Stomach (tissue), 9 donors: ENCODE results near the gene NELL1. TPM values are rescaled to one million over a fixed set of nuclear protein-coding genes. Genes with fewer than 3 reads are reported as not detected.

Source experiments
- DNase-seq, 2 donors: peaks; one replicate each; pipeline versions ENCODE4 v3.0.0 to v3.0.0-alpha.2; 2013 to 2019
- H3K27ac ChIP-seq, 5 donors: fragments of 200-600 bp in 4 of 5; sonication (generic) in 4 of 5; one replicate each; pipeline ENCODE4 v1.5.1; 2013 to 2019; ENCODE audit warnings: mild to moderate bottlenecking in 1 of 5, moderate library complexity in 1 of 5
- H3K27me3 ChIP-seq, 3 donors: fragments of 200-600 bp; sonication (generic); one replicate each; pipeline ENCODE4 v1.5.1; 2017 to 2019; ENCODE audit warnings: mixed run types in 1 of 3
- H3K36me3 ChIP-seq, 4 donors: fragments of 200-600 bp; sonication (generic); 1 replicate in 3 of 4; 2 replicates in 1 of 4; pipeline ENCODE4 v1.5.1; 2016 to 2019
- H3K4me1 ChIP-seq, 4 donors: fragments of 200-600 bp; sonication (generic); one replicate each; pipeline ENCODE4 v1.5.1; 2016 to 2019
- H3K4me3 ChIP-seq, 4 donors: fragments of 200-600 bp; sonication (generic) in 3 of 4; one replicate each; pipeline ENCODE4 v1.5.1; 2016 to 2019; ENCODE audit warnings: mild to moderate bottlenecking in 1 of 4
- H3K9me3 ChIP-seq, 4 donors: fragments of 200-600 bp; sonication (generic); one replicate each; pipeline ENCODE4 v1.5.1; 2016 to 2019
- CTCF ChIP-seq, 7 experiments: fragments of 450-650 bp in 4 of 7; fragments of 200-600 bp in 3 of 7; sonication (generic) in 3 of 7; IDR thresholded peaks; one replicate each; pipeline ENCODE4 v1.5.1; 2016 to 2019; ENCODE audit warnings: antibody characterized with exemption in 7 of 7, control low read depth in 2 of 7, mild to moderate bottlenecking in 1 of 7
- EP300 ChIP-seq: sonication (generic); formaldehyde crosslinking; IDR thresholded peaks from one replicate; pipeline ENCODE4 v1.6.1; 2017; ENCODE audit warnings: antibody characterized with exemption
- POLR2A ChIP-seq, 4 donors: fragments of 450-650 bp; IDR thresholded peaks; one replicate each; pipeline ENCODE4 v1.6.1; 2016; ENCODE audit warnings: antibody characterized with exemption in 4 of 4, control low read depth in 2 of 4, mild to moderate bottlenecking in 1 of 4, moderate library complexity in 1 of 4
- POLR2AphosphoS5 ChIP-seq, 3 donors: sonication (generic); formaldehyde crosslinking; IDR thresholded peaks; one replicate each; pipeline ENCODE4 v1.6.1; 2016; ENCODE audit warnings: antibody characterized with exemption in 3 of 3
- WGBS, 5 donors: extraction: QIAGEN DNeasy Blood & Tissue Kit in 3 of 5; methylation state at CpG; one replicate each; pipeline versions ENCODE4 v1.1.5 to v1.1.7; 2013 to 2018; 5-methylcytosine and 5-hydroxymethylcytosine counted together
- intact Hi-C: fragments of 100-400 bp; cut with DNase I; formaldehyde crosslinking; loops from one replicate; pipeline ENCODE4 v1.15.1; 2023; ENCODE audit warnings: low total_unique reads
- polyA plus RNA-seq, 3 donors: library from polyadenylated mRNA; stranded (reverse); fragments of 200-250 nt; gene quantifications; one replicate each; pipeline ENCODE4 v1.2.3, GENCODE V29; 2013
- total RNA-seq, 5 donors: library from RNA; depleted of rRNA; stranded (reverse); fragments of >200 nt; gene quantifications; one replicate each; pipeline versions ENCODE4 v1.1.0 to v1.2.3, GENCODE V29; 2014 to 2016
- donor health status: healthy with polysubstance abuse.
- donor health status: Bipolar disorder and iron deficiency.
- donor health status: healthy.

The NELL1 gene
- total and polyA plus RNA-seq, 8 donors, result 0.05 to 15.4 (median 2.7) TPM; not detected in 5

GRCh38 chr11:21018248-21018647 lies 348.9 kb downstream of the NELL1 start:
- H3K9me3 ChIP-seq, result peaks cover 0 to 3% (median under 1%) of the 10 kb centered on the region in 4 donors
- no peaks in the 10 kb centered on the region for H3K4me1 ChIP-seq
- H3K27ac ChIP-seq, result no peak overlapping the region
- H3K27me3 ChIP-seq, result no peaks in the 10 kb centered on the region
- H3K4me3 ChIP-seq, result no peak overlapping the region
- WGBS, 5 donors, result 46 to 55% (median 50%) methylated on average over 3 of the region's 3 CpGs
- TF ChIP-seq CTCF (IDR thresholded peaks at IDR 0.05) (no peak), POLR2AphosphoS5 (IDR thresholded peaks at IDR 0.05) (no peak), POLR2A (IDR thresholded peaks at IDR 0.05) (no peak), EP300 (no peak)
- no peak for DNase-seq
- intact Hi-C loops, result no loop called here
- no peaks in the 10 kb centered on the region for H3K36me3 ChIP-seq

GRCh38 chr11:21026685-21027084 lies 357.3 kb downstream of the NELL1 start:
- Histone ChIP-seq H3K9me3 (no peaks in the 10 kb centered on the region), H3K4me1 (no peaks in the 10 kb centered on the region), H3K4me3 (no peak overlapping the region), H3K36me3 (no peaks in the 10 kb centered on the region), H3K27ac (no peak overlapping the region), H3K27me3 (no peaks in the 10 kb centered on the region)
- TF ChIP-seq CTCF (IDR thresholded peaks at IDR 0.05), result no peak
- no peak for TF ChIP-seq EP300
- no peak for TF ChIP-seq POLR2AphosphoS5 (IDR thresholded peaks at IDR 0.05)
- no peak for TF ChIP-seq POLR2A (IDR thresholded peaks at IDR 0.05)
- WGBS, 5 donors, result 38 to 55% (median 48%) methylated on average over 1 of the region's 1 CpG
- no peak for DNase-seq
- intact Hi-C loops, result no loop called here

GRCh38 chr11:21037850-21038249 lies 368.5 kb downstream of the NELL1 start:
- no peak for DNase-seq
- intact Hi-C loops, result no loop called here
- Histone ChIP-seq H3K4me1 (no peaks in the 10 kb centered on the region), H3K27me3 (no peaks in the 10 kb centered on the region), H3K36me3 (no peaks in the 10 kb centered on the region), H3K4me3 (no peak overlapping the region), H3K9me3 (peaks cover 0 to 3% (median 0%) of the 10 kb centered on the region in 4 donors), H3K27ac (no peak overlapping the region)
- 66 to 75% (median 66%) methylated on average over 2 of the region's 2 CpGs for WGBS, 5 donors
- TF ChIP-seq EP300, result no peak

GRCh38 chr11:21038801-21039200 lies 369.4 kb downstream of the NELL1 start:
- intact Hi-C loops, result no loop called here
- Histone ChIP-seq H3K27me3 (no peaks in the 10 kb centered on the region), H3K4me1 (no peaks in the 10 kb centered on the region), H3K4me3 (no peak overlapping the region), H3K36me3 (no peaks in the 10 kb centered on the region), H3K9me3 (peaks cover 0 to 3% (median 0%) of the 10 kb centered on the region in 4 donors), H3K27ac (no peak overlapping the region)
- TF ChIP-seq POLR2AphosphoS5 (IDR thresholded peaks at IDR 0.05), result no peak
- no peak for TF ChIP-seq POLR2A (IDR thresholded peaks at IDR 0.05)
- no peak for TF ChIP-seq EP300
- DNase-seq, result no peak

GRCh38 chr11:21040630-21041029 lies 371.2 kb downstream of the NELL1 start:
- TF ChIP-seq POLR2AphosphoS5 (IDR thresholded peaks at IDR 0.05) (no peak), EP300 (no peak), POLR2A (IDR thresholded peaks at IDR 0.05) (no peak), CTCF (IDR thresholded peaks at IDR 0.05) (no peak)
- intact Hi-C loops, result no loop called here
- H3K27me3 ChIP-seq, result no peaks in the 10 kb centered on the region
- H3K9me3 ChIP-seq, result no peaks in the 10 kb centered on the region
- no peak overlapping the region for H3K4me3 ChIP-seq
- WGBS, 5 donors, result 68 to 82% (median 79%) methylated on average over 2 of the region's 2 CpGs
- no peak overlapping the region for H3K27ac ChIP-seq
- H3K36me3 ChIP-seq, result no peaks in the 10 kb centered on the region
- DNase-seq, result no peak
- H3K4me1 ChIP-seq, result no peaks in the 10 kb centered on the region
